HAP-1 (cell line): ENCODE measurements around the gene WDPCP.
"Not testable (repeated sequence)": the region's sequence is repeated elsewhere in the genome, so short reads cannot be mapped to it uniquely, and the experiment has no call there.

Experiments used
- DNase-seq, 2 experiments: peaks; one replicate each; pipeline ENCODE4 v3.0.0-alpha.2; 2016 to 2020; ENCODE audit warnings: low spot score in 2 of 2
- H3K27me3 ChIP-seq: fragments of 250-450 bp; sonication (Bioruptor Pico); 2 replicates; pipeline ENCODE4 v1.5.1; 2020; ENCODE audit warnings: low read depth, mild to moderate bottlenecking, moderate library complexity
- H3K36me3 ChIP-seq: fragments of 250-450 bp; sonication (Bioruptor Pico); replicated peaks from 2 replicates; pipeline ENCODE4 v1.5.1; 2020; ENCODE audit warnings: mild to moderate bottlenecking
- H3K4me1 ChIP-seq: fragments of 250-450 bp; sonication (Bioruptor Pico); 2 replicates; pipeline ENCODE4 v1.5.1; 2020; ENCODE audit warnings: mild to moderate bottlenecking
- H3K4me3 ChIP-seq: fragments of 250-450 bp; sonication (Bioruptor Pico); 2 replicates; pipeline ENCODE4 v1.5.1; 2020; ENCODE audit warnings: mild to moderate bottlenecking, moderate library complexity
- H3K9me3 ChIP-seq: fragments of 250-450 bp; sonication (Bioruptor Pico); 2 replicates; pipeline ENCODE4 v1.5.1; 2020; ENCODE audit warnings: mild to moderate bottlenecking, moderate library complexity
- in situ Hi-C: fragments of 300-500 bp; cut with MboI; formaldehyde crosslinking; loops from 3 replicates; pipeline ENCODE4 v1.14.3; 2020; ENCODE audit warnings: low sequenced_read_pairs, inconsistent platforms, mixed read lengths

Gene WDPCP

GRCh38 chr2:63326473-63326872 lies 261.8 kb downstream of the WDPCP start:
- Histone ChIP-seq H3K4me1 (no peaks in the 10 kb centered on the region), H3K27me3 (no peaks in the 10 kb centered on the region), H3K36me3 (no peaks in the 10 kb centered on the region), H3K9me3 (no peaks in the 10 kb centered on the region), H3K4me3 (no peak overlapping the region)
- in situ Hi-C loops = no loop called here
- no peak for DNase-seq

GRCh38 chr2:63323662-63324061 lies 264.6 kb downstream of the WDPCP start:
- H3K4me3 ChIP-seq, H3K27me3 ChIP-seq, H3K9me3 ChIP-seq, H3K4me1 ChIP-seq, DNase-seq, H3K36me3 ChIP-seq, in situ Hi-C loops: not testable (repeated sequence)

- H3K4me3 ChIP-seq, H3K27me3 ChIP-seq, DNase-seq, H3K9me3 ChIP-seq, H3K4me1 ChIP-seq, H3K36me3 ChIP-seq, in situ Hi-C loops: not testable (repeated sequence)
Observed at GRCh38 chr2:63321973-63322372, 266.3 kb downstream of the WDPCP start.

- Histone ChIP-seq H3K4me1 (peaks cover 5% of the 10 kb centered on the region; the same call in 1 of the 2 replicates), H3K9me3 (no peaks in the 10 kb centered on the region), H3K36me3 (no peaks in the 10 kb centered on the region), H3K27me3 (no peaks in the 10 kb centered on the region), H3K4me3 (no peak overlapping the region)
- in situ Hi-C loops = no loop called here
- no peak for DNase-seq
Observed at GRCh38 chr2:63320669-63321068, 267.6 kb downstream of the WDPCP start.

GRCh38 chr2:63310614-63311013 lies 277.7 kb downstream of the WDPCP start:
- in situ Hi-C loops = no loop called here
- Histone ChIP-seq H3K36me3 (no peaks in the 10 kb centered on the region), H3K4me1 (no peaks in the 10 kb centered on the region), H3K9me3 (no peaks in the 10 kb centered on the region), H3K27me3 (no peaks in the 10 kb centered on the region), H3K4me3 (no peak overlapping the region)
- no peak for DNase-seq

- Histone ChIP-seq H3K9me3 (no peaks in the 10 kb centered on the region; the same call in 1 of the 2 replicates), H3K4me1 (no peaks in the 10 kb centered on the region), H3K36me3 (no peaks in the 10 kb centered on the region), H3K27me3 (no peaks in the 10 kb centered on the region), H3K4me3 (no peak overlapping the region)
- in situ Hi-C loops = no loop called here
- no peak for DNase-seq
Observed at GRCh38 chr2:63301481-63301880, 286.8 kb downstream of the WDPCP start.

GRCh38 chr2:63300835-63301234 lies 287.4 kb downstream of the WDPCP start:
- no peaks in the 10 kb centered on the region for H3K4me1 ChIP-seq
- peak in 1 of 2 experiments; percentile 60 for DNase-seq
- H3K9me3 ChIP-seq = no peaks in the 10 kb centered on the region; the same call in 1 of the 2 replicates
- no peaks in the 10 kb centered on the region for H3K36me3 ChIP-seq
- H3K27me3 ChIP-seq = no peaks in the 10 kb centered on the region
- H3K4me3 ChIP-seq = no peak overlapping the region
- in situ Hi-C loops = no loop called here

GRCh38 chr2:63287956-63288355 lies 300.3 kb downstream of the WDPCP start:
- Histone ChIP-seq H3K9me3 (no peaks in the 10 kb centered on the region), H3K4me1 (no peaks in the 10 kb centered on the region), H3K27me3 (no peaks in the 10 kb centered on the region), H3K4me3 (no peak overlapping the region), H3K36me3 (no peaks in the 10 kb centered on the region; the same call in 1 of the 2 replicates)
- in situ Hi-C loops = no loop called here
- DNase-seq = no peak

GRCh38 chr2:63286520-63286919 lies 301.8 kb downstream of the WDPCP start:
- DNase-seq, H3K4me3 ChIP-seq, H3K4me1 ChIP-seq, H3K9me3 ChIP-seq, in situ Hi-C loops, H3K27me3 ChIP-seq, H3K36me3 ChIP-seq: not testable (repeated sequence)

- H3K4me3 ChIP-seq = no peak overlapping the region
- no peaks in the 10 kb centered on the region for H3K4me1 ChIP-seq
- no peaks in the 10 kb centered on the region for H3K36me3 ChIP-seq
- in situ Hi-C loops = no loop called here
- DNase-seq = no peak
- H3K9me3 ChIP-seq = no peaks in the 10 kb centered on the region
- no peaks in the 10 kb centered on the region for H3K27me3 ChIP-seq
Observed at GRCh38 chr2:63283273-63283672, 305.0 kb downstream of the WDPCP start.

- in situ Hi-C loops = no loop called here
- no peaks in the 10 kb centered on the region for H3K9me3 ChIP-seq
- H3K36me3 ChIP-seq = no peaks in the 10 kb centered on the region
- no peaks in the 10 kb centered on the region for H3K4me1 ChIP-seq
- H3K4me3 ChIP-seq = no peak overlapping the region
- H3K27me3 ChIP-seq = no peaks in the 10 kb centered on the region
- no peak for DNase-seq
Observed at GRCh38 chr2:63272560-63272959, 315.7 kb downstream of the WDPCP start.

GRCh38 chr2:63270717-63271116 lies 317.6 kb downstream of the WDPCP start:
- DNase-seq = no peak
- Histone ChIP-seq H3K4me1 (no peaks in the 10 kb centered on the region), H3K36me3 (no peaks in the 10 kb centered on the region), H3K9me3 (no peaks in the 10 kb centered on the region), H3K4me3 (no peak overlapping the region), H3K27me3 (no peaks in the 10 kb centered on the region)
- in situ Hi-C loops = no loop called here

- no peak overlapping the region for H3K4me3 ChIP-seq
- H3K36me3 ChIP-seq = no peaks in the 10 kb centered on the region
- no peaks in the 10 kb centered on the region for H3K27me3 ChIP-seq
- no peaks in the 10 kb centered on the region for H3K4me1 ChIP-seq
- DNase-seq = no peak
- no peaks in the 10 kb centered on the region for H3K9me3 ChIP-seq
- in situ Hi-C loops = no loop called here
Observed at GRCh38 chr2:63268946-63269345, 319.3 kb downstream of the WDPCP start.

- DNase-seq = no peak
- in situ Hi-C loops = no loop called here
- H3K36me3 ChIP-seq = no peaks in the 10 kb centered on the region
- no peaks in the 10 kb centered on the region for H3K27me3 ChIP-seq
- H3K4me3 ChIP-seq = no peak overlapping the region
- H3K4me1 ChIP-seq = no peaks in the 10 kb centered on the region
- H3K9me3 ChIP-seq = no peaks in the 10 kb centered on the region
Observed at GRCh38 chr2:63261137-63261621, 327.1 kb downstream of the WDPCP start.

- no peaks in the 10 kb centered on the region for H3K36me3 ChIP-seq
- H3K4me3 ChIP-seq = no peak overlapping the region
- no peaks in the 10 kb centered on the region for H3K9me3 ChIP-seq
- in situ Hi-C loops = no loop called here
- no peak for DNase-seq
- no peaks in the 10 kb centered on the region for H3K4me1 ChIP-seq
- H3K27me3 ChIP-seq = no peaks in the 10 kb centered on the region
Observed at GRCh38 chr2:63257473-63257872, 330.8 kb downstream of the WDPCP start.
